ENCODE measurements around the gene PDE6A.
"Not testable (repeated sequence)": the region's sequence is repeated elsewhere in the genome, so short reads cannot be mapped to it uniquely, and the experiment has no call there.

PDE6A gene

GRCh38 chr5:149883550-149883949 is 61.0 kb downstream of the PDE6A start:
- H3K27ac ChIP-seq (ENCODE audit: insufficient read depth, low read depth, low read length, poor library complexity, severe bottlenecking), result no peak overlapping the region
- WGBS, 2 experiments, result 84 to 92% methylated on average over 2 of the region's 2 CpGs
- no peaks in the 10 kb centered on the region for H3K4me1 ChIP-seq (ENCODE audit: control insufficient read depth, insufficient read depth, low read length)

GRCh38 chr5:149882633-149883032 is 62.0 kb downstream of the PDE6A start:
- H3K36me3 ChIP-seq (ENCODE audit: control insufficient read depth, insufficient read depth, low read length); H3K27ac ChIP-seq (ENCODE audit: insufficient read depth, low read depth, low read length, poor library complexity, severe bottlenecking); H3K4me1 ChIP-seq (ENCODE audit: control insufficient read depth, insufficient read depth, low read length); H3K9me3 ChIP-seq (ENCODE audit: control insufficient read depth, low read length); H3K27me3 ChIP-seq (ENCODE audit: control insufficient read depth, insufficient read depth, low read length, poor library complexity, severe bottlenecking); H3K4me3 ChIP-seq (ENCODE audit: insufficient read depth, low read depth, low read length): not testable (repeated sequence)
- WGBS, 2 experiments, result 94 to 95% methylated on average over 9 to 10 of the region's 10 CpGs

More at GRCh38 chr5:149883550-149883949, 61.0 kb downstream of the PDE6A start:
- Histone ChIP-seq H3K4me3 (ENCODE audit: insufficient read depth, low read depth, low read length) (no peak overlapping the region), H3K27me3 (ENCODE audit: control insufficient read depth, insufficient read depth, low read length, poor library complexity, severe bottlenecking) (no peaks in the 10 kb centered on the region), H3K36me3 (ENCODE audit: control insufficient read depth, insufficient read depth, low read length) (no peaks in the 10 kb centered on the region), H3K9me3 (ENCODE audit: control insufficient read depth, low read length) (no peaks in the 10 kb centered on the region)

GRCh38 chr5:149881874-149882273 is 62.7 kb downstream of the PDE6A start:
- no peaks in the 10 kb centered on the region for H3K27me3 ChIP-seq (ENCODE audit: control insufficient read depth, insufficient read depth, low read length, poor library complexity, severe bottlenecking)
- WGBS, 2 experiments, result 91 to 95% methylated on average over 3 to 4 of the region's 4 CpGs

GRCh38 chr5:149881069-149881622 is 63.4 kb downstream of the PDE6A start:
- H3K36me3 ChIP-seq (ENCODE audit: control insufficient read depth, insufficient read depth, low read length), result no peaks in the 10 kb centered on the region
- no peaks in the 10 kb centered on the region for H3K9me3 ChIP-seq (ENCODE audit: control insufficient read depth, low read length)
- H3K4me3 ChIP-seq (ENCODE audit: insufficient read depth, low read depth, low read length), result no peak overlapping the region
- no peaks in the 10 kb centered on the region for H3K4me1 ChIP-seq (ENCODE audit: control insufficient read depth, insufficient read depth, low read length)
- H3K27ac ChIP-seq (ENCODE audit: insufficient read depth, low read depth, low read length, poor library complexity, severe bottlenecking), result no peak overlapping the region
- H3K27me3 ChIP-seq (ENCODE audit: control insufficient read depth, insufficient read depth, low read length, poor library complexity, severe bottlenecking), result no peaks in the 10 kb centered on the region
- 89 to 94% methylated on average over 4 of the region's 4 CpGs for WGBS, 2 experiments

More at GRCh38 chr5:149881874-149882273, 62.7 kb downstream of the PDE6A start:
- Histone ChIP-seq H3K9me3 (ENCODE audit: control insufficient read depth, low read length) (no peaks in the 10 kb centered on the region), H3K27ac (ENCODE audit: insufficient read depth, low read depth, low read length, poor library complexity, severe bottlenecking) (no peak overlapping the region), H3K36me3 (ENCODE audit: control insufficient read depth, insufficient read depth, low read length) (no peaks in the 10 kb centered on the region), H3K4me1 (ENCODE audit: control insufficient read depth, insufficient read depth, low read length) (no peaks in the 10 kb centered on the region), H3K4me3 (ENCODE audit: insufficient read depth, low read depth, low read length) (no peak overlapping the region)

GRCh38 chr5:149879593-149879992 is 65.0 kb downstream of the PDE6A start:
- 75% methylated on average over 1 of the region's 2 CpGs; no CpG with 5 or more reads in 1 of the 2 experiments for WGBS, 2 experiments
- not testable (repeated sequence) for H3K4me1 ChIP-seq (ENCODE audit: control insufficient read depth, insufficient read depth, low read length); H3K27me3 ChIP-seq (ENCODE audit: control insufficient read depth, insufficient read depth, low read length, poor library complexity, severe bottlenecking); H3K27ac ChIP-seq (ENCODE audit: insufficient read depth, low read depth, low read length, poor library complexity, severe bottlenecking); H3K4me3 ChIP-seq (ENCODE audit: insufficient read depth, low read depth, low read length); H3K9me3 ChIP-seq (ENCODE audit: control insufficient read depth, low read length); H3K36me3 ChIP-seq (ENCODE audit: control insufficient read depth, insufficient read depth, low read length)

- WGBS, 2 experiments, result 68 to 72% methylated on average over 7 of the region's 7 CpGs
- H3K27ac ChIP-seq (ENCODE audit: insufficient read depth, low read depth, low read length, poor library complexity, severe bottlenecking), result no peak overlapping the region
- H3K4me3 ChIP-seq (ENCODE audit: insufficient read depth, low read depth, low read length), result no peak overlapping the region
- H3K27me3 ChIP-seq (ENCODE audit: control insufficient read depth, insufficient read depth, low read length, poor library complexity, severe bottlenecking), result no peaks in the 10 kb centered on the region
- no peaks in the 10 kb centered on the region for H3K9me3 ChIP-seq (ENCODE audit: control insufficient read depth, low read length)
- H3K36me3 ChIP-seq (ENCODE audit: control insufficient read depth, insufficient read depth, low read length), result no peaks in the 10 kb centered on the region
- H3K4me1 ChIP-seq (ENCODE audit: control insufficient read depth, insufficient read depth, low read length), result no peaks in the 10 kb centered on the region
Measured at GRCh38 chr5:149878371-149878770, 66.2 kb downstream of the PDE6A start.

GRCh38 chr5:149873896-149874295 is 70.7 kb downstream of the PDE6A start:
- H3K27me3 ChIP-seq (ENCODE audit: control insufficient read depth, insufficient read depth, low read length, poor library complexity, severe bottlenecking), result no peaks in the 10 kb centered on the region
- no peak overlapping the region for H3K4me3 ChIP-seq (ENCODE audit: insufficient read depth, low read depth, low read length)
- no peaks in the 10 kb centered on the region for H3K36me3 ChIP-seq (ENCODE audit: control insufficient read depth, insufficient read depth, low read length)
- WGBS, 2 experiments, result 82 to 91% methylated on average over 1 of the region's 1 CpG
- no peaks in the 10 kb centered on the region for H3K9me3 ChIP-seq (ENCODE audit: control insufficient read depth, low read length)
- H3K27ac ChIP-seq (ENCODE audit: insufficient read depth, low read depth, low read length, poor library complexity, severe bottlenecking), result no peak overlapping the region
- no peaks in the 10 kb centered on the region for H3K4me1 ChIP-seq (ENCODE audit: control insufficient read depth, insufficient read depth, low read length)

- Histone ChIP-seq H3K27ac (ENCODE audit: insufficient read depth, low read depth, low read length, poor library complexity, severe bottlenecking) (no peak overlapping the region), H3K27me3 (ENCODE audit: control insufficient read depth, insufficient read depth, low read length, poor library complexity, severe bottlenecking) (no peaks in the 10 kb centered on the region), H3K4me1 (ENCODE audit: control insufficient read depth, insufficient read depth, low read length) (no peaks in the 10 kb centered on the region), H3K36me3 (ENCODE audit: control insufficient read depth, insufficient read depth, low read length) (no peaks in the 10 kb centered on the region), H3K4me3 (ENCODE audit: insufficient read depth, low read depth, low read length) (no peak overlapping the region), H3K9me3 (ENCODE audit: control insufficient read depth, low read length) (no peaks in the 10 kb centered on the region)
- 87 to 90% methylated on average over 11 of the region's 11 CpGs for WGBS, 2 experiments
Measured at GRCh38 chr5:149872351-149873040, 72.1 kb downstream of the PDE6A start.

- Histone ChIP-seq H3K27ac (ENCODE audit: insufficient read depth, low read depth, low read length, poor library complexity, severe bottlenecking) (no peak overlapping the region), H3K4me1 (ENCODE audit: control insufficient read depth, insufficient read depth, low read length) (no peaks in the 10 kb centered on the region), H3K27me3 (ENCODE audit: control insufficient read depth, insufficient read depth, low read length, poor library complexity, severe bottlenecking) (no peaks in the 10 kb centered on the region), H3K36me3 (ENCODE audit: control insufficient read depth, insufficient read depth, low read length) (no peaks in the 10 kb centered on the region), H3K9me3 (ENCODE audit: control insufficient read depth, low read length) (no peaks in the 10 kb centered on the region), H3K4me3 (ENCODE audit: insufficient read depth, low read depth, low read length) (no peak overlapping the region)
- WGBS, 2 experiments, result 92 to 94% methylated on average over 7 of the region's 7 CpGs
Measured at GRCh38 chr5:149871471-149871870, 73.1 kb downstream of the PDE6A start.

GRCh38 chr5:149870697-149871096 is 73.9 kb downstream of the PDE6A start:
- Histone ChIP-seq H3K9me3 (ENCODE audit: control insufficient read depth, low read length) (no peaks in the 10 kb centered on the region), H3K27ac (ENCODE audit: insufficient read depth, low read depth, low read length, poor library complexity, severe bottlenecking) (no peak overlapping the region), H3K4me3 (ENCODE audit: insufficient read depth, low read depth, low read length) (no peak overlapping the region), H3K4me1 (ENCODE audit: control insufficient read depth, insufficient read depth, low read length) (no peaks in the 10 kb centered on the region), H3K27me3 (ENCODE audit: control insufficient read depth, insufficient read depth, low read length, poor library complexity, severe bottlenecking) (no peaks in the 10 kb centered on the region), H3K36me3 (ENCODE audit: control insufficient read depth, insufficient read depth, low read length) (no peaks in the 10 kb centered on the region)
